Upper lobe of left lung (tissue), 4 donors: ENCODE data around the gene ATG10.

ENCODE experiments used
- CTCF ChIP-seq, 6 experiments: fragments of 450-650 bp in 4 of 6; fragments of 200-600 bp in 2 of 6; sonication (generic) in 2 of 6; IDR thresholded peaks; one replicate each; pipeline ENCODE4 v1.5.1; 2016 to 2019; ENCODE audit warnings: antibody characterized with exemption in 6 of 6
- POLR2AphosphoS5 ChIP-seq, 2 donors: sonication (generic); formaldehyde crosslinking; IDR thresholded peaks; one replicate each; pipeline ENCODE4 v1.5.1; 2017; ENCODE audit warnings: antibody characterized with exemption in 2 of 2

- TF ChIP-seq POLR2AphosphoS5 (IDR thresholded peaks at IDR 0.05) = no peak
- no peak for TF ChIP-seq CTCF (IDR thresholded peaks at IDR 0.05)
Observed at GRCh38 chr5:82244151-82244550, 272.3 kb downstream of the ATG10 start.
